ENCODE measurements around the gene LTF. TPM values are rescaled to one million over a fixed set of nuclear protein-coding genes. Genes with fewer than 3 reads are reported as not detected.

LTF gene
- total and polyA plus RNA-seq, 9 of the 15 experiments (the other 6 are each of a cell fraction or from before 2014, with no cell fraction given) = 0.07 TPM; not detected in 8

GRCh38 chr3:46508850-46509591, 44.3 kb upstream of the LTF start (continued):
- TF ChIP-seq PRDM10 (IDR thresholded peaks at IDR 0.05; ENCODE audit: partially characterized antibody) = peak; percentile 21
- TF ChIP-seq HNRNPLL (IDR thresholded peaks at IDR 0.05; ENCODE audit: low read depth, low read length, poor library complexity, severe bottlenecking) = no peak
- TF ChIP-seq LEF1 (IDR thresholded peaks at IDR 0.05) = peak; percentile 99
- no peak for TF ChIP-seq YY1 (IDR thresholded peaks at IDR 0.05; ENCODE audit: borderline replicate concordance in 1 of 3, control insufficient read depth in 1 of 3, extremely low read depth in 1 of 3, insufficient read depth in 3 of 3, insufficient read length in 1 of 3, insufficient replicate concordance in 2 of 3, low read depth in 1 of 3, low read length in 2 of 3)
- no peak; the same call in 1 of the 2 replicates for TF ChIP-seq ZNF449 (CRISPR knock-in tag; IDR thresholded peaks at IDR 0.05)
- TF ChIP-seq SAP30 (IDR thresholded peaks at IDR 0.05; ENCODE audit: borderline replicate concordance, insufficient read depth, low read depth, low read length, poor library complexity, severe bottlenecking) = no peak
- no peak for TF ChIP-seq CTCFL (IDR thresholded peaks at IDR 0.05; ENCODE audit: borderline replicate concordance, insufficient read depth, low read depth, low read length, poor library complexity, severe bottlenecking)
- TF ChIP-seq HCFC1 (IDR thresholded peaks at IDR 0.05; ENCODE audit: low read depth, low read length) = peak; percentile 27; the same call in 1 of the 2 replicates
- peak; percentile 15 to 95; a peak in 3 of 4 replicates for TF ChIP-seq RCOR1 (IDR thresholded peaks at IDR 0.05; ENCODE audit: borderline replicate concordance in 1 of 2, low read depth in 2 of 2, low read length in 2 of 2)
- no peak for TF ChIP-seq E4F1 (CRISPR knock-in tag; IDR thresholded peaks at IDR 0.05; ENCODE audit: borderline replicate concordance)
- TF ChIP-seq ELF1 (tag; IDR thresholded peaks at IDR 0.05) = no peak
- no peak for TF ChIP-seq NKRF (IDR thresholded peaks at IDR 0.05; ENCODE audit: borderline replicate concordance)

All from K562 (cell line).